IMR-90 (cell line): Measurements from ENCODE around the gene NT5C. TPM values are rescaled to one million over a fixed set of nuclear protein-coding genes. Genes with fewer than 3 reads are reported as not detected.

ENCODE experiments used
- ATAC-seq: fragments of 200-7000 bp; cut with Tn5 transposase; 2 replicates; pipeline ENCODE4 v1.9.1; 2020; ENCODE audit warnings: low read depth, mild to moderate bottlenecking, moderate library complexity
- BruUV-seq: library from RNA; stranded (reverse); fragments of 400-500 nt; replicated peaks from 2 replicates; lab custom pipeline; 2021; lab: Mats Ljungman, UMichigan
- CTCF ChIA-PET: fragments of 300-600 bp; formaldehyde crosslinking; extraction: SDS; loops from one replicate; lab custom pipeline; 2021; ENCODE audit warnings: antibody characterized with exemption; lab: Yijun Ruan, JAX
- POLR2A ChIA-PET: fragments of 300-600 bp; sonication (Branson Sonifier 250); formaldehyde crosslinking; loops from one replicate; lab custom pipeline; 2022; ENCODE audit warnings: antibody characterized with exemption; ENCODE audit not compliant: unreplicated experiment; lab: Charles Lee
- DNase-seq: peaks from one replicate; pipeline ENCODE4 v3.0.0; 2013
- H2AFZ ChIP-seq: replicated peaks from 2 replicates; pipeline ENCODE3; 2013; ENCODE audit warnings: low read length, mild to moderate bottlenecking; ENCODE audit not compliant: poor library complexity
- H2AK5ac ChIP-seq: 2 replicates; pipeline ENCODE4 v1.6.1; 2013; ENCODE audit warnings: low read depth, low read length, inconsistent platforms
- H2AK9ac ChIP-seq: replicated peaks from 2 replicates; pipeline ENCODE3; 2013; ENCODE audit warnings: mild to moderate bottlenecking, low read depth, low read length, moderate library complexity; ENCODE audit not compliant: poor library complexity
- H2BK120ac ChIP-seq: 2 replicates; pipeline ENCODE4 v1.6.1; 2013; ENCODE audit warnings: low read depth, low read length, inconsistent platforms
- H2BK15ac ChIP-seq: 3 replicates; pipeline ENCODE4 v1.6.1; 2013; ENCODE audit warnings: low read depth, low read length, inconsistent platforms
- H2BK20ac ChIP-seq: 2 replicates; pipeline ENCODE4 v1.6.1; 2013; ENCODE audit warnings: low read depth, mild to moderate bottlenecking, inconsistent platforms, low read length, moderate library complexity
- H2BK5ac ChIP-seq: 2 replicates; pipeline ENCODE4 v1.6.1; 2013; ENCODE audit warnings: mild to moderate bottlenecking, low read depth, low read length, inconsistent platforms; ENCODE audit not compliant: poor library complexity, severe bottlenecking
- H3K14ac ChIP-seq: replicated peaks from 2 replicates; pipeline ENCODE4 v1.6.1; 2013; ENCODE audit warnings: low read depth, low read length, inconsistent platforms
- H3K18ac ChIP-seq: 2 replicates; pipeline ENCODE4 v1.6.1; 2013; ENCODE audit warnings: low read depth, low read length, control low read depth
- H3K23ac ChIP-seq: 2 replicates; pipeline ENCODE4 v1.6.1; 2013; ENCODE audit warnings: low read depth, low read length, inconsistent platforms
- H3K27ac ChIP-seq: 2 replicates; pipeline ENCODE4 v1.5.1; 2013; ENCODE audit warnings: mild to moderate bottlenecking, control low read depth, low read length; ENCODE audit not compliant: insufficient read depth
- H3K27me3 ChIP-seq: 2 replicates; pipeline ENCODE4 v1.6.1; 2013; ENCODE audit warnings: low read length; ENCODE audit not compliant: control insufficient read depth, insufficient read depth
- H3K36me3 ChIP-seq: 2 replicates; pipeline ENCODE4 v1.6.1; 2013; ENCODE audit warnings: low read length, mixed read lengths; ENCODE audit not compliant: control insufficient read depth, insufficient read depth
- H3K4ac ChIP-seq: 2 replicates; pipeline ENCODE4 v1.6.1; 2013; ENCODE audit warnings: low read depth, low read length, inconsistent platforms
- H3K4me1 ChIP-seq: 2 replicates; pipeline ENCODE4 v1.6.1; 2013; ENCODE audit warnings: low read length, mixed read lengths; ENCODE audit not compliant: control insufficient read depth, insufficient read depth
- H3K4me2 ChIP-seq: 2 replicates; pipeline ENCODE4 v1.6.1; 2013; ENCODE audit warnings: low read depth, mild to moderate bottlenecking, control low read depth, low read length, moderate library complexity
- H3K4me3 ChIP-seq: 2 replicates; pipeline ENCODE4 v1.5.1; 2013; ENCODE audit warnings: low read depth, mild to moderate bottlenecking, control low read depth, low read length, moderate library complexity; ENCODE audit not compliant: insufficient read depth
- H3K56ac ChIP-seq: 2 replicates; pipeline ENCODE4 v1.6.1; 2013; ENCODE audit warnings: low read length, inconsistent platforms; ENCODE audit not compliant: insufficient read depth; ENCODE audit errors: extremely low read depth
- H3K79me1 ChIP-seq, 2 experiments: 2 replicates each; pipeline ENCODE4 v1.6.1; 2013; ENCODE audit warnings: low read length in 2 of 2, inconsistent platforms in 1 of 2, low read depth in 1 of 2
- H3K9ac ChIP-seq: 2 replicates; pipeline ENCODE4 v1.6.1; 2013; ENCODE audit warnings: low read depth, low read length, control low read depth
- H3K9me1 ChIP-seq: 2 replicates; pipeline ENCODE4 v1.6.1; 2013; ENCODE audit warnings: low read length, inconsistent platforms; ENCODE audit not compliant: insufficient read depth
- H3K9me3 ChIP-seq: 2 replicates; pipeline ENCODE4 v1.6.1; 2013; ENCODE audit warnings: low read length; ENCODE audit not compliant: control insufficient read depth, insufficient read depth
- H4K20me1 ChIP-seq: 2 replicates; pipeline ENCODE4 v1.6.1; 2013; ENCODE audit warnings: low read length, inconsistent platforms; ENCODE audit not compliant: insufficient read depth
- H4K5ac ChIP-seq: 2 replicates; pipeline ENCODE4 v1.6.1; 2013; ENCODE audit warnings: mild to moderate bottlenecking, low read depth, low read length, control low read depth
- H4K8ac ChIP-seq, 2 experiments: 2 replicates each; pipeline ENCODE4 v1.6.1; 2013; ENCODE audit warnings: low read depth in 2 of 2, low read length in 2 of 2, control low read depth in 1 of 2, inconsistent platforms in 1 of 2
- H4K91ac ChIP-seq: 2 replicates; pipeline ENCODE4 v1.6.1; 2013; ENCODE audit warnings: low read depth, low read length, inconsistent platforms; ENCODE audit not compliant: insufficient read depth
- MAZ ChIP-seq: IDR thresholded peaks from 2 replicates; pipeline ENCODE4 v1.6.1; 2012; ENCODE audit warnings: low read depth, mild to moderate bottlenecking, low read length, improper control_type of control experiment, moderate library complexity, borderline replicate concordance
- MXI1 ChIP-seq: IDR thresholded peaks from 2 replicates; pipeline ENCODE4 v1.6.1; 2012; ENCODE audit warnings: low read depth, mild to moderate bottlenecking, low read length, moderate library complexity, borderline replicate concordance
- POLR2A ChIP-seq: IDR thresholded peaks from 2 replicates; pipeline ENCODE4 v1.6.1; 2012; ENCODE audit warnings: mild to moderate bottlenecking, low read depth, low read length
- RAD21 ChIP-seq: IDR thresholded peaks from 2 replicates; pipeline ENCODE4 v1.6.1; 2012; ENCODE audit warnings: low read length, improper control_type of control experiment
- RCOR1 ChIP-seq: IDR thresholded peaks from 2 replicates; pipeline ENCODE4 v1.6.1; 2012; ENCODE audit warnings: mild to moderate bottlenecking, low read length, improper control_type of control experiment; ENCODE audit not compliant: insufficient replicate concordance
- WGBS, 2 experiments: methylation state at CpG; one replicate each; pipeline versions ENCODE4 v1.1.5 to v1.1.7; 2013; ENCODE audit warnings: missing lambda C conversion rate in 2 of 2; ENCODE audit not compliant: insufficient read length in 1 of 2; ENCODE audit errors: extremely low coverage in 2 of 2; 5-methylcytosine and 5-hydroxymethylcytosine counted together
- dilution Hi-C: fragments of 300-500 bp; cut with HindIII; formaldehyde crosslinking; loops from one replicate; pipeline ENCODE4 v1.14.3; 2018; ENCODE audit warnings: low sequenced_read_pairs; ENCODE audit not compliant: unreplicated experiment
- in situ Hi-C: fragments of 300-500 bp; cut with MboI; formaldehyde crosslinking; loops from 3 replicates; pipeline ENCODE4 v1.14.3; 2019; ENCODE audit warnings: low sequenced_read_pairs, inconsistent platforms, mixed read lengths
- intact Hi-C: fragments of 100-400 bp; cut with micrococcal nuclease; formaldehyde crosslinking; loops from 2 replicates; pipeline ENCODE4 v1.10.0; 2022
- polyA plus RNA-seq, 3 experiments: library from polyadenylated mRNA; depleted of rRNA; stranded (reverse); fragments of >200 nt; gene quantifications; 2 replicates each; pipeline ENCODE4 v1.2.3, GENCODE V29; 2012; ENCODE audit warnings: low replicate concordance in 1 of 3
- total RNA-seq: library from RNA; depleted of rRNA; stranded (reverse); fragments of >200 nt; gene quantifications from 2 replicates; pipeline ENCODE4 v1.2.3, GENCODE V29; 2012

The NT5C gene
- total and polyA plus RNA-seq, 2 of the 4 experiments (the other 2 are of a cell fraction) = 24.0 to 44.6 TPM

- CTCF ChIA-PET = interaction anchor here (1.0 kb wide), 1 partner anchor 50 kb away, joined by 3 read pairs; no protein-coding TSS in a partner anchor
- peak within 1 kb of the TSS; percentile 96 to 98 for H4K8ac ChIP-seq
- no peak within 1 kb of the TSS for H2BK5ac ChIP-seq
- H3K9ac ChIP-seq = peak within 1 kb of the TSS; percentile 87
- POLR2A ChIA-PET = interaction anchor here (1.6 kb wide), 1 partner anchor 31 kb away, joined by 8 read pairs; no protein-coding TSS in a partner anchor
- peak within 1 kb of the TSS; percentile 57; the same call in 1 of the 2 replicates for H2AK5ac ChIP-seq
- H2BK120ac ChIP-seq = 0 out of 2 replicates have a peak within 1 kb of the TSS, but pooled peaks have one; percentile 27
- peaks cover 19 to 32% of the 10 kb centered on the region in 2 experiments for H3K79me1 ChIP-seq
- H3K9me1 ChIP-seq = 0 out of 2 replicates have a peak, but pooled peaks cover 5% of the 10 kb centered on the region
- DNase-seq (peak; percentile 77), ATAC-seq (peak; percentile 88)
- H3K23ac ChIP-seq = peak within 1 kb of the TSS; percentile 76; the same call in 1 of the 2 replicates
- H2AFZ ChIP-seq = peak within 1 kb of the TSS; percentile 91
- H4K91ac ChIP-seq = peak within 1 kb of the TSS; percentile 73
- BruUV-seq = no TSS peak
- peak within 1 kb of the TSS; percentile 80 for H3K14ac ChIP-seq
- H4K20me1 ChIP-seq = no peaks in the 10 kb centered on the region
- H3K4me3 ChIP-seq = peak within 1 kb of the TSS; percentile 87
- H3K18ac ChIP-seq = peak within 1 kb of the TSS; percentile 59; the same call in 1 of the 2 replicates
- H3K27me3 ChIP-seq = peaks cover 2% of the 10 kb centered on the region; the same call in 1 of the 2 replicates
- in situ Hi-C loops (no loop called here), intact Hi-C loops (loop anchor here (5.0 kb wide), 3 partner anchors 37 to 122 kb away; partner anchors contain the start of gene CDR2L), dilution Hi-C loops (no loop called here)
- peaks cover 2% of the 10 kb centered on the region; the same call in 1 of the 2 replicates for H3K36me3 ChIP-seq
- peak within 1 kb of the TSS; percentile 76 for H4K5ac ChIP-seq
- no peak within 1 kb of the TSS for H2BK15ac ChIP-seq
- no peak for TF ChIP-seq POLR2A
- TF ChIP-seq MAZ = peak; percentile 66; the same call in 1 of the 2 replicates
- TF ChIP-seq RCOR1 = peak; percentile 89
- TF ChIP-seq MXI1 = no peak
- TF ChIP-seq RAD21 = peak; percentile 2; the same call in 1 of the 2 replicates
- no peak within 1 kb of the TSS for H2BK20ac ChIP-seq
- H3K4ac ChIP-seq = peak within 1 kb of the TSS; percentile 69
- H3K9me3 ChIP-seq = no peaks in the 10 kb centered on the region
- WGBS, 2 experiments = 1% methylated on average over 35 of the region's 68 CpGs; no CpG with 5 or more reads in 1 of the 2 experiments
- peak within 1 kb of the TSS; percentile 97 for H2AK9ac ChIP-seq
- peak within 1 kb of the TSS; percentile 76; the same call in 1 of the 2 replicates for H3K56ac ChIP-seq
- H3K4me1 ChIP-seq = 0 out of 2 replicates have a peak, but pooled peaks cover 7% of the 10 kb centered on the region
- H3K4me2 ChIP-seq = peak within 1 kb of the TSS; percentile 94
- peak within 1 kb of the TSS; percentile 48 for H3K27ac ChIP-seq
Observed at GRCh38 chr17:75109407-75110233, 21.9 kb downstream of the NT5C start, which contains the start of gene ARMC7. Gene ARMC7, plus strand, starts transcription at chr17:75109969. Its CDS starts 320 bp downstream, at chr17:75110289.
